Daoy (cell line): Measurements from ENCODE around the gene HOXD9. TPM values are rescaled to one million over a fixed set of nuclear protein-coding genes. Genes with fewer than 3 reads are reported as not detected.

Experiments used
- DNase-seq: peaks from one replicate; pipeline ENCODE4 v3.0.0-alpha.2; 2015; ENCODE audit warnings: low read depth
- total RNA-seq: library from RNA; depleted of rRNA; stranded (reverse); fragments of >200 nt; shearing (Covaris generic); gene quantifications from 2 replicates; pipeline ENCODE4 v1.2.3, GENCODE V29; 2014; rRNA removed

HOXD9 gene
- total RNA-seq, 1 experiment from 2014 or later = 2.5 TPM

DNA sequence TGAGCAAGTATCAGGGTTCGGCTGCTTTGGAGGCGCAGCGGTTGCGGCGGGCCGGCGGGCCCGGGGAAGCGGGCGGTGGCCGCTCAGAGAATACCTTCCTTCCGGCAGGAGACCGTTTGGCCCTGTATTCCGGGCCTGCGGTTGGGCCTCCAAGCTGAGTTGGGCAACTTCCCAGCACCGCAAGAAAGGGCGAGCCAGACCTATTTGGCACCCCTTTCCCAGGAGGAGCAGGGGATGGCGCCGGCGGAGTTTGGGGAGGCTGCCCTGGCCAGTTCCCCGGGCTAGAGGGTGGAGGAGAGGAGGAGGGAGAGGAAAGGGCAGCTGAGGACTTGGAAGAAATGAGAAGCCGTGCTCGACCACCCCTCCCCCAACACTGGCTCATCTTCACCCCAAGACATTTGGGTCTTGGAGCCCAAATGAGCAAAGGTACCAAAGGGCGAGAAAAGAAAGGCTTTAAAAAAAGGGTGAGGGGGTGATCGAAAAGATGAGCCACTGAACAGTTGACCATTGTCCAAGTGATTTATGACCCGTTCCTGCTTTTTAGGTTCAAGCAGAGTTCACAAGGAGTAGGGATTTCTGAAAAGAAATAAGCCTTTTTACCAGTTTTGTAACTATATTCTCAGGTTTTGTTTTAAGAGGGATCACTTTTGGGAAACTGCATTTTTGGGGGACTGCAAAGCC lies 43.0 kb downstream of the HOXD9 start:
- DNase-seq = no peak

DNA sequence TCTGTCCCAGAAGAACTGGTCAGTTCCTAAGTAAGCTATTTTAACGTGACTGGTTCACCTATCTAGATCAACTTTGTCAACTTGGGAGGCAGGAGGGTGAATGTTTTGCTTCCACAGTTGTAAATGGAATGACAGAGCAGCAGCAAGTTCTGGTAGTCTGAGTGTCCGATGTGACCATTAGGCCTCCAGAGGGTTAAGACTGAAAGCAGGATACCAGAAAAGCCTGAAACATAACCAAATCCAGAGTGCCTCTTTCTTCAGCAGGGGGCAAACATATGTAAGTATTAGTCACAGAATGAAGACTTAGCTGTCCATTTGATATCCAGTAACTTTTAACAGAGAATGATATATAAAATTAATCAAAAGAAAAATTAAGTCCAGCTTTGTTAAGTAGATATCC lies 43.8 kb downstream of the HOXD9 start:
- no peak for DNase-seq

DNA sequence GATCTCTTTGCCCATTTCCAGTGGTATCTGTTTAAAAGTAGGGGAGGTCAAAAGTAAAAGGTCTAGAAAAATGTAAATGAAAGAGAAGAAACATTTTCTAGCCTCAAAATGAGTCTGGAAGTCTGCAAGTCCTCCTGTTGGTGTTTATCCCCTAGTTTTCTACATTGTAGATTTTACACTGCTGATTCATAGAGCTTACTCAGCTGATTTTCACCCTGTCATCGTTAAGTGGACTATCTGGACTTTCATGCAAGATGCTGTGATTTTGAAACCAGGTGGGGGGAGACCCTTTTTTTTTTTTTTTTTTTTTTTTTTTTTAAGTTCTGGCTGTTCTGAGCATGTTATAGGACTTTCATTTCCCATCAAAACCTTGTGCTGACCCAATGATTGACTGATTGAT lies 44.9 kb downstream of the HOXD9 start:
- DNase-seq = no peak

DNA sequence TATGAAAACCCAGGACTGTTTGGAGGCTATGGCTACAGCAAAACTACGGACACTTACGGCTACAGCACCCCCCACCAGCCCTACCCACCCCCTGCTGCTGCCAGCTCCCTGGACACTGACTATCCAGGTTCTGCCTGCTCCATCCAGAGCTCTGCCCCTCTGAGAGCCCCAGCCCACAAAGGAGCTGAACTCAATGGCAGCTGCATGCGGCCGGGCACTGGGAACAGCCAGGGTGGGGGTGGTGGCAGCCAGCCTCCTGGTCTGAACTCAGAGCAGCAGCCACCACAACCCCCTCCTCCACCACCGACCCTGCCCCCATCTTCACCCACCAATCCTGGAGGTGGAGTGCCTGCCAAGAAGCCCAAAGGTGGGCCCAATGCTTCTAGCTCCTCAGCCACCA lies 46.7 kb downstream of the HOXD9 start:
- no peak for DNase-seq

DNA sequence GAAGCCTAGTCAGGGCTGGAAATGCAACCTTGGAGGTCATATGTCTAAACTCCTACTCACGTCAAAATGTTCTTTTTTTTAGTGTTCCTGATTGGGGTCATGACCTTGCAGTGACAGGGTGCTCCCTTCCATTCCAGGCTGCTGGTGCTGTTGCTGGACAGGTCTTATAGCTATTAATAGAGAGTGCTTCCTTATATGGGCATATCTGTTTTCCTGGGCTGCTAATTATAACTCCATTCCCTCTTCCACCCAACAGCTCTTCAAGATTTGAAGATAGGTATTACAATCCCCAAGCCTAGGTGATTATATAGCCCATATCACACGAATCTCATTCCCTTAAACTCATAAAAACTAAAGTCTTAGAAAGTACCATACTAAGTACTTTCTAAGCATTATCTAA lies 47.2 kb downstream of the HOXD9 start:
- DNase-seq = no peak

DNA sequence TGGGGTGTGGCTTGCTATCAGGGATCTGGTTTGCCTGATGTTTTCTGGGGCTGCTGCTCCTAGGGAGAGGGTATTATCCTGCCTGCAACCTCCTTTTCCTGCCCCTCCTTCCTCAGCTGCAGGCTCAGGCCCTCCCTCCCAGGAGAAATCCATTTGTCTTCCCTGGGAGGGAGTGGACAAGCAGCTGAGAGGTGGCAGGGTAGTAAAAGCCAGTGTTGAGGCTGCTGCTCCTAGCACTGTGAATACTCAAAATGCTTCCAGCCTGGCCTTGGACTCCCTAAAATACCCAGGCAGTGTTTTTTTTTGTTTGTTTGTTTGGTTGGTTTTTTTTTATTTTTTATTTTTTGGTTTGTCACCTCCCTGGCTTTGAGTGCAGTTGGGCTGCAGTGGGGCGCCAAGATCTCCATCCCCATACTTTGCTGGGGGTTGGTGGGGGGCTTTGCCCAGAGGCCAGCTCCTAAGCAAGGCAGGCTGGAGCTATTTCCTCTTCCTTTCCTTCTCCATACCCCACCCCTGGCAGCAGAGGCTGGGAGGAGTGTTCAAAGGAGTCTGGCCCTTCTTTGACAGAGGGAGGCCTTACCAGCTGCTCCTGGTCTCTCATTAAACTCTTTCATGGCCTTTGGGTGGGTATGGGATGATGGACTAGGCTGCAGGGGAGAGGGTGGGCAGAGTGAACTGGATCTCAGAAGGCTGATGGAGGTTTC lies 48.2 kb downstream of the HOXD9 start:
- no peak for DNase-seq

DNA sequence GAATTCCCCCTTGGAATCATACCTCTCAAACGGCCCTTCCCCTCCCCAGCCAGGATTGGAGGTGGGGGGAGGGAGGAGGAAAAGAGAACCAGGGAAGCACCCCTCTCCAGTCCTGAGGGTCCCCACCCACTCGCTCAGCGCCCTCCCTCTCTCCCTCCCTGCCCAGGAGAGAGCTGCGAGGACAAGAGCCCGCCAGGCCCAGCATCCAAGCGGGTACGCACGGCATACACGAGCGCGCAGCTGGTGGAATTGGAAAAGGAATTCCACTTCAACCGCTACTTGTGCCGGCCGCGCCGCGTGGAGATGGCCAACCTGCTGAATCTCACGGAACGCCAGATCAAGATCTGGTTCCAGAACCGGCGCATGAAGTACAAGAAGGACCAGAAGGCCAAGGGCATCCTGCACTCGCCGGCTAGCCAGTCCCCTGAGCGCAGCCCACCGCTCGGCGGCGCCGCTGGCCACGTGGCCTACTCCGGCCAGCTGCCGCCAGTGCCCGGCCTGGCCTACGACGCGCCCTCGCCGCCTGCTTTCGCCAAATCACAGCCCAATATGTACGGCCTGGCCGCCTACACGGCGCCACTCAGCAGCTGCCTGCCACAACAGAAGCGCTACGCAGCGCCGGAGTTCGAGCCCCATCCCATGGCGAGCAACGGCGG lies 49.0 kb downstream of the HOXD9 start:
- DNase-seq = no peak

DNA sequence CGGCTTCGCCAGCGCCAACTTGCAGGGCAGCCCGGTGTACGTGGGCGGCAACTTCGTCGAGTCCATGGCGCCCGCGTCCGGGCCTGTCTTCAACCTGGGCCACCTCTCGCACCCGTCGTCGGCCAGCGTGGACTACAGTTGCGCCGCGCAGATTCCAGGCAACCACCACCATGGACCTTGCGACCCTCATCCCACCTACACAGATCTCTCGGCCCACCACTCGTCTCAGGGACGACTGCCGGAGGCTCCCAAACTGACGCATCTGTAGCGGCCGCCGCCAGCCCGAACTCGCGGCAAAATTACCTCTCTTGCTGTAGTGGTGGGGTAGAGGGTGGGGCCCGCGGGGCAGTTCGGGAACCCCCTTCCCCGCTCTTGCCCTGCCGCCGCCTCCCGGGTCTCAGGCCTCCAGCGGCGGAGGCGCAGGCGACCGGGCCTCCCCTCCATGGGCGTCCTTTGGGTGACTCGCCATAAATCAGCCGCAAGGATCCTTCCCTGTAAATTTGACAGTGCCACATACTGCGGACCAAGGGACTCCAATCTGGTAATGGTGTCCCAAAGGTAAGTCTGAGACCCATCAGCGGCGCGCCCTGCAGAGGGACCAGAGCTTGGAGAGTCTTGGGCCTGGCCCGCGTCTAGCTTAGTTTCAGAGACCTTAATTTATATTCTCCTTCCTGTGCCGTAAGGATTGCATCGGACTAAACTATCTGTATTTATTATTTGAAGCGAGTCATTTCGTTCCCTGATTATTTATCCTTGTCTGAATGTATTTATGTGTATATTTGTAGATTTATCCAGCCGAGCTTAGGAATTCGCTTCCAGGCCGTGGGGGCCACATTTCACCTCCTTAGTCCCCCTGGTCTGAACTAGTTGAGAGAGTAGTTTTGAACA lies 49.7 kb downstream of the HOXD9 start:
- DNase-seq = no peak

DNA sequence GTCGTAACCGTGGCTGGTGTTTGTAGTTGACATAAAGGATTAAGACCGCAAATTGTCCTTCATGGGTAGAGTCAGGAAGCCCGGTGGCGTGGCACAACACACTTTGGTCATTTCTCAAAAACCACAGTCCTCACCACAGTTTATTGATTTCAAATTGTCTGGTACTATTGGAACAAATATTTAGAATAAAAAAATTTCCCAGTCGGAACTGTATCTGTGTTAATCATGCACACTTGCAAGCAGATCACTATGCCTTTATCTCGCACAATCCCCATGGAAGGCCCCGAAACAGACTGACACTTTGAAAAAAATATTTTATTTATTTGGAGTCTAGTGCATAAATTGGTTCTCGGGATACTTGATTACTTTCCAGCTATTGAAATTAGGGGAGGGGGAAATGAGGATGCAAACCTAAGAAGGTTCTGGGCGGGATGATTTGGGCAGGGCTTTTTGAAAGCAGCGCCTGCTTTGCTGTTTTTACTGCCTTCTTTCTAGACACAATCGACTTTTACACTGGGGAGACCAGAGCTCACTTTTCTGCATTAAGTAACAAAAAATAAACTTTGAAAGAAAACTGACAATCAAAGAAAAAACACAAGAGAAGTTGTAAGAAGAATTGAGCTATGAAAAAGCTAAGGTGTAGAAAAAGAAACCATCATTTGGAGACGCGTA lies 50.5 kb downstream of the HOXD9 start:
- DNase-seq = no peak

DNA sequence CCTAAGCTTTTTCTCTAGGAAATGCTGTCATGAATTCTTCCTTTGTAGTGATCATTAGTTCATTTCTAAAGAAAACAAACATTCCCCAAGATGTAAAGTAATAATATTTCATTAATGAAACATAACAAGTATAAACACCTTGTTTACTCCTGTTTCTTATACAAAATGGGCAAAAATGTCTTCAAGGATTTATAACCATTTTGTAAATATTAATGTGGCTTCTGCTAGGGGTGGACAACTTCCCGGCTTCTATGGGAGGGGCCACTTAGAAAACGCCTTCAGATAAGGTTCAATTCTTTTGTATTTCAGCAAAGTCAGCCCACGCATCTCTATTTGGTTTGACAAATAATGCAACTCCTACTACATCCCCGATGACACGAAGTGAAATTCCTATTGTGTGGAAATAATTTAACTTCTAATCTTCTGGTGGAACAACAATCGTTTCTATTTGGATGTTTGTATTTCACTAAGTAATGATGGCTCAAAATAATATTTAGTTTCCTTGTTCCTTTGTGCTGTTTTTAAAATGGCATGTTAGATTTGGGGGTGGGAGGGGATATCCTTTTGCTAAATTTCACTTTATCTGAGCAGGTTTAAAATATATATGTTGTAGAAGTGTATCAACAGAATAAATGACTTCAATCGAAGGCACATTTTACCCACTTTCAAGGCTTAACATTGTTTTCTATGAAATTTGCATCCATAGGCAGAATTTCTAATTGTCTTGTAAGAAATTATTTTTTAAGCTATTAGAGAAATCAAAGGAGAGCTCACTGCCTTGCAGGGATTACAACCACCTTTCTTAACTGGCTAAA lies 51.3 kb downstream of the HOXD9 start:
- DNase-seq = no peak

DNA sequence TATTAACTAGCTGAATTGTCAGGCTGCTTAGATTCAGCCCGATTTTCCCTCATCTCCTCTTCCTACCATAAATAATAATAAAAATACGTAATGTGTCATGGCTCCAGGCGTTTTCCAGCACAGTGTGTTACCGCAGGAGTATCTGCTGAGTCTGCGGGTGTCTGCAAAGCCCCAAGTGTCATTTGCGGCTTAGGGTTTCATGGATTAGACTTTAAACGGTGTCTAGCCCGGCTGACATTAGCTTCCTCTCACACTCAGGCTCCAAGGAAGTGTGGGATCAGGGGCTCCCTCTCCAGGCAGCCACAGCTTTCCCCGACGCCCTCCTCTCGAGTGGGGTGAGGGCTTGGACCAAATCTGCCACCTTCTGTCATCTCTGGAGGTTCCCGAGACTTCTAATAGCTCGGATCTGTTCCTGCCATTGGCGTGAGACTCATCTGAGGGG lies 51.9 kb downstream of the HOXD9 start:
- DNase-seq = no peak

Other genes with a start within 250 kb of the HOXD9 start
- gene LNPK, start 120.5 kb upstream of the HOXD9 start, total RNA-seq = 19.7 and 29.4 TPM in 2 replicates
- not detected in 2 replicates for gene EVX2, start 38.8 kb upstream of the HOXD9 start, total RNA-seq
- gene HOXD13, start 30.0 kb upstream of the HOXD9 start, total RNA-seq = 20.7 and 21.5 TPM in 2 replicates
- gene HOXD12, start 22.9 kb upstream of the HOXD9 start, total RNA-seq = 0.46 TPM in 1 of 2 replicates, not detected in the other
- gene HOXD11, start 15.4 kb upstream of the HOXD9 start, total RNA-seq = 13.4 and 14.0 TPM in 2 replicates
- 14.8 and 18.6 TPM in 2 replicates for gene HOXD10, start 5.9 kb upstream of the HOXD9 start, total RNA-seq
- 9.7 and 9.9 TPM in 2 replicates for gene HOXD8, start 7.0 kb downstream of the HOXD9 start, total RNA-seq
- 1.5 and 2.5 TPM in 2 replicates for gene HOXD4, start 28.8 kb downstream of the HOXD9 start, total RNA-seq
- 5.0 and 10.9 TPM in 2 replicates for gene HOXD3, start 34.6 kb downstream of the HOXD9 start, total RNA-seq
- gene HOXD1, start 65.9 kb downstream of the HOXD9 start, total RNA-seq = 1.3 and 3.0 TPM in 2 replicates
- 37.1 and 53.4 TPM in 2 replicates for gene MTX2, start 146.7 kb downstream of the HOXD9 start, total RNA-seq